ENCODE results near the gene PARD6B.
A peak's percentile ranks its signal among the peaks of the same experiment; 100 is the strongest.
"Not testable (repeated sequence)": the region's sequence is repeated elsewhere in the genome, so short reads cannot be mapped to it uniquely, and the experiment has no call there.

Gene PARD6B

DNA sequence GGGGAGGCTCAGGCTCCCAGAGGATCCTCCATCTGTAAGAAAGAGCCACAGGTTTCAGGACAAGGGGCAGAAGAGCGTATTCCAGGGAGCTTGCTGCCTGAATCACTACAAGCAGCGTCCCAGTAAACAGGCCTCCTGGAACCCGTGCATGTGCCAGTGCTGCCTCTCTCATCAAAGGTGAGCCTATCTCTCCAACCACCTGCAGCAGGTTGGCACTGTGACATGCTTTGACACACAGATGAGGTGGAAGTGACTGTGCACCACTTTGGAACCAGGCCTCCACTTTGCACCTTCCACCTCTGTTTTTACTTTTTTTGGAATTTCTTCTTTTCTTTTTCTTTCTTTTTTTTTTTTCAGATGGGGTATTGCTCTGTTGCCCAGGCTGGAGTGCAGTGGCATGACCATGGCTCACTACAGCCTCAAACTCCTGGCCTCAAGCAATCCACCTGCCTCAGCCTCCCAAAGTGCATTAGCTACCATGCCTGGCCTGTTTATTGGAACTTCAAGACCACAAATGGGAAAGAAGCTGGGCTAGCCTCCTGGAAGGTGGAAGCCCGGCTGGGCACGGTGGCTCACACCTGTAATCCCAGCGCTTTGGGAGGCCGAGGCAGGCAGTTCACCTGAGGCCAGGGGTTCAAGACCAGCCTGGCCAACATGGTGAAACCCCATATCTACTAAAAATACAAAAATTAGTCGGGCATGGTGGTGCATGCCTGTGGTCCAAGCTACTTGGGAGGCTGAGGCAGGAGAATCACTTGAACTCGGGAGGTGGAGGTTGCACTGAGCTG is 27.5 kb upstream of the PARD6B start:
- DNase-seq, result not testable (repeated sequence)

DNA sequence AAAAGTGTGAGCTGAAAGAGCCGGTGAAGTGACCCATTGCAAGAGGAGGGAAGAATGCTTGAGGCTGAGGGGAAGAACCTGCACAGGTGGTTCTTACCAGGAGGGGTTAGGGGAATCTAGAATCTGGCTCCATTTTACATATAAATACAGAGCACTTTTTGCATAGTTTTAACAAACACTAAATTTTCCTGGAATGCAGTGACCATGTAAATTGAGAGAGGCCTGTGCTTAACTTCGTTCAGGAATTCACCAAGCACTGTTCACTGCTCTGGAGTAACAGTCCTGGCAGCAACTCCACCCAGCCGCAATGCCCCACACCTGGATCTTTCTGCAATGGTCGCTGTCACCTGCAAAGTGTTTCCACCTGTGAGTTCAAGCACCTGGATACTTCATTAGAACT is 26.9 kb upstream of the PARD6B start:
- no peak for DNase-seq

DNA sequence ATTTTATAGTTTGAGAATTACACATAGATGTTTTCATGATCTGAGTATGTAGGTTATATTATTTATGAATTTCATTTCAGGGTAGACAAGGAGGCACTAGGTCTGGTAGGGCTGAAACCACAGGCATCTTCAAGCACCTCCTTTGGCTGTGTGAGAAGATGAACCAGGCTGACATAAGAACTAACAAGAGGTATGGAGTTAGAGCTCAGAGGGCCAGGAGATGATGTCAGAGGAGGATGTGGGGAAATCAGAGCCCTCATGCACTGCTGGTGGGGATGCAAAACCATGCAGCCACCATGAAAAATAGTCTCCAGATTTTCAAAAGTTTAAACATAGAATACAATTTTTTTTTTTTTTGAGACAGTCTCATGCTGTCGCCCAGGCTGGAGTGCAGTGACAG is 26.4 kb upstream of the PARD6B start:
- no peak for DNase-seq

DNA sequence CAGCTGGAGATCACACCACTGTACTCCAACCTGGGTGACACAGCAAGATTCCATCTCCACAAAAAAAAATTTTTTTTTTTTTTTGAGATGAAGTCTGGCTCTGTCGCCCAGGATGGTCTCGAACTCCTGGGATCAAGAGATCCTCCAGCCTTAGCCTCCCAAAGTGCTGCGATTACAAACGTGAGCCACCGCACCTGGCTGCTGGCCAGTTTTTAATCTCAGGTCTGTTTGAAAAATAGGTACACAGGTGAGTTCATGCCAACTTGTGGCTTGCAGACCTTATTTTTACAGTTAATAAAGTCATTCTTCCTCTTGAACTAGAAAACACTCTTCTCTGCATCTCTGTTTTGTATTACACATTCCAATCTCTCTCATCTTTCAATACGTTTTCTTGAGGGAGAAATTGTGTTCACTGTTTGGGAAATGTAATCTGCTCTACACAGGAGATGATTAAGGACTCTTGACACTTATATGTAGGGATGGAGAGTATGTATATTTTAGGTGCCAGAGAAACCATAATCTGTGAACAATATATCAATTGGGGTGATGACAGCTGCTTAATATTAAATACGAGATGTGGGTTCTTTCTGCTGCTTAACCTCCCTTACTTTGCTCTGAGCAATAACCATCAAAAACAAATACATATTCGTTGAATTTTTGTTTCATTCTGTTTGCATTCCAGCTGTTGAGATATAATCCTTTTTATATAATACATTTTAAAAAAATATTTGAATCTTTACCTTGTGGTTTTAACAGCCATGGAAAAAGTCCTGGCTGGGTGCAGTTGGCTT is 22.3 kb upstream of the PARD6B start:
- DNase-seq, result no peak

DNA sequence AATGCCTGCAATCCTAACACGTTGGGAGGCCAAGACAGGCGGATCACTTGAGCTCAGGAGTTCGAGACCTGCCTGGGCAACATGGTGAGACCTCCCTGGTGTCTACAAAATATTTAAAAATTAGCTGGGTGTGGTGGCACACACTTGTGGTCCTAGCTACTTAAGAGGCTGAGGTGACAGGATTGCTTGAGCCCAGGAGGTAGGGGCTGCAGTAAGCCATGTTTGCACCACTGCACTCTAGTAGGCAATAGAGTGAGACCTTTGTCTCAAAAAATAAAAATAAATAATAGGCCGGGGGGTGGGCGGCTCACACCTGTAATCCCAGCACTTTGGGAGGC is 21.8 kb upstream of the PARD6B start:
- DNase-seq, result no peak

DNA sequence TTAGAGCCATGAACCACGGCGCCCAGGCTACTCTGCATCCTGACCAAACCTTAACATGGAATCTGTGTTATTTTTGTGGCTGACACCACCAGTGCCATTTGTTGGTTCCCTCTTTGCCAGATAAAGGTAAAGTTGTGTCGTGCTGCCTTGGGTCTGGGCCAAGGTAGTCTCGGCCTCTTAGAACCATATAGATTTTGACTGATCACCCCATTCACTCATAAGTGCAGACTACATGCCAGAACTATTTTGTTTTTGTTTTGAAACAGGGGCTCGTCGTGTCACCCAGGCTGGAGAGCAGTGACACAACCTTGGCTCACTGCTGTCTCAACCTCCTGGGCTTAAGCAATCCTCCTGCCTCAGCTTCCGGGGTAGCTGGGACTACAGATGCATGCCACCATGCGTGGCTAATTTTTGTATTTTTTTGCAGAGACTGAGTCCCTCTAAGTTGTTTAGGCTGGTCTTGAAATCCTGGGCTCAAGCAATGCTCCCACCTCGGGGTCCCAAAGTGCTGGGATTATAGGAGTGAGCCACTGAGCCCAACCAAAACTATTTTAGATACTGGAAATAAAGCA is 20.8 kb upstream of the PARD6B start:
- no peak for DNase-seq

- DNase-seq, result no peak
Measured at GRCh38 chr20:50711113-50711825, 20.1 kb upstream of the PARD6B start.

DNA sequence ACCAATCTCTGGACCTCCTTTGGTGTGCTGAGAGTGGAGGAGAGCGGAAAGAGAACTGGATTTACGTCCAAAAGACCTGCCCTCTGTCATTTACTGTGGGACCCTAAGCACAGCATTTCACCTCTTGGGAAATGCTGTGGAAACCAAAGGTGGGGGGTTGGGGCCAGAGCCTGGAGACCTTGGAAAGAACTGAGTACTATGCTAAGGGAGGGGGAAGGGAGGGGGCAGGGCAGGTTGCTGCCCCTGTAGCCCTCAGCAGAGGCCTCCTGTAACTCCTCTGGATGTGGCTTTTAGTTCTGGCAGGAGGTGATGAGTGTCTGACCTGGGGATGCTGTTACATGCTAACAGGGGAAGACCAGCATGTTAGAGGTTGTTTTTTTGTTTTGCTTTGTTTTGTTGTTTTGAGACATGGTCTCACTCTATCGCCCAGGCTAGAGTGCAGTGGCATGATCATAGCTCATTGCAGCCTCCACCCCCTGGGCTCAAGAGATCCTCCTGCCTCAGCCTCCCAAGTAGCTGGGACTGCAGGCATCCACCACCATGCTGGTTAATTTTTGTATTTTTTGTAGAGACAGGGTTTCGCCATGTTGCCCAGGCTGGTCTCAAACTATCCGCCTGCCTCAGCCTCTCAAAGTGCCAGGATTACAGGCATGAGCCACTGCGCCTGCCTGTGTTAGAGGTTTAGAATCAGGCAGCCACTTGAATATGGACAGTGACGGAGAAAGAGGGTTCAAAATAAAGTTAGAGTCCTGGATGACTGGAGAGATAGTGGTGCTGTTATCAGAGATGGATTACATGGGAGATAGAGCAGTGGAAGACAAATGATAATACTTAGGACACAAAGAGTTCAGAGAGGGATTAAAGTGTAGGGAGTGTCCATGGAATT is 18.4 kb upstream of the PARD6B start:
- DNase-seq, result no peak

DNA sequence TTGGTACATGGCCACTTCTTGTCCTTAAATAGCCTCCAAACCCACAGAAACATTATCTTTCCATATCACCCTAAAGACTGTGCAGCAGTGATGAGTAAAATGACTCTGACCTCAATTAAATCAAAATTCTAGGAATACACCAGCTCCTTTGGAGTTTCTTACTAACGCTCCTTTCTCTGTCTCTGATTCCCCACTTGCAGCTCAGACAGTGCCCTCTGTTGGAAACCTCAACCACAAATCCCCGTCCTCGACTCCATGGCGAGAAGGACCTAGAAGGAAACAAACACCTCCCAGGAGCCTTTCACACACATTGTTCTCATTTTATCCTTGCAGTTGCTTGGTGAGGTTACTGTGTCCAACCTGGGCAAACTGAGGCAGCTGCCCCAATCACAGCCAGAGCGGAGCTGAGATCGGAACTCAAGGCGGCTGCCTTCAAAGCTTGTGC is 17.7 kb upstream of the PARD6B start:
- DNase-seq, result no peak

- not testable (repeated sequence) for DNase-seq
Measured at GRCh38 chr20:50714426-50714825, 17.0 kb upstream of the PARD6B start.

GRCh38 chr20:50715694-50716093 is 15.7 kb upstream of the PARD6B start:
- DNase-seq, result no peak

DNA sequence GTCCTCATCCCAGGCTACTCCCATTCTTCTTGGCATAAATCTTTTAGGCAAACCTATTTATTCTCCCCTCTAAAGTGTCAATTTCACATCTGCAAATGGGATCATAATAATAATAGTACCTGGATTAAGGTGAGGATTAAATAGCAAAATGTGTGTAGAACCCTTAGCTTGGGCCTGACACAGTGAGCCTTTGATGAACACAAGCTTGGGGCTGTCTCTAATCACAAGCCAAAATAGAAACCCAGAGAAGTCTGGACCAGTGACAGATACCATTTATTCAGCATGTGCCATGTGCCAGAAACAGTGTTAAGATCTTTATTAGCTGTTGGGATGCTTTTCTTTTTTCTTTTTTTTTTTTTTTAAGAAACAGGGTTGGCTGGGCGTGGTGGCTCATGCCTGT is 14.9 kb upstream of the PARD6B start:
- DNase-seq, result no peak

- DNase-seq, result no peak
Measured at GRCh38 chr20:50717312-50717711, 14.1 kb upstream of the PARD6B start.

DNA sequence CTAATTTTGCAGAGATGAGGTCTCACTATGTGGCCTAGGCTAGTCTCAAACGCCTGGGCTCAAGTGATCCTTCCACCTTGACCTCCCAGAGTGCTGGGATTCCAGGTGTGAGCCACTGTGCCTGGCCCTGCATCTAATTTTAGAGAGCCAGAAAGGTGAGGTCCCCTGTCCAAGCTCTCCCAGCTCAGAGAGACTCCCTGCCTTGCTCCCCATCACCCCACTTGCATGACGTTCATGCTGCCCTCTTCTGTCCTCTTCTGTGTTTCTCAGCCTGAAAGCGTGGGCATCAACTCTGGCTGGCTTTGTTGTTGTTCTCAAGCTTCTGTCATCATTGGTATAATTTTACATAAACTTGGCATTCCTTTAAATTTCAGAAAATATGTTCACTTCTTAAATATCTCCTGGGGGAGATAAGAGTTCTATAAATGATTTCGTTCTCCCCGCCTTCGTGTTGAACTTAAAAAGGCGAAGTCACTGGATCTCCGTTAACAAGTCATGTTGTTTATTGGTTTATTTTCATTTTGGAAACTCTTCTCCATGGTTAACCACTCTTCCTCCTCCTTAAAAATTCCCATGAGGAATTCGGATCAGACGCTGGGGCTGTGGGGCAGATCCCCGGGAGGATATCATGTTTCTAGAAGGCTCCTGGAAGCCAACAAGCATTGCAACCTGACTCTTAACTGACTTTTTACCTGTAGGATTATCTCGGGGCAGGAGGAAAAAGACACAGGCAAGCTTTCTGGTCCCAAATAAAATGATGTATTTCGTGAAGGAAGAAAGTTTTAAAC is 13.2 kb upstream of the PARD6B start:
- peak in 1 of 2 donors; percentile 18 for DNase-seq

DNA sequence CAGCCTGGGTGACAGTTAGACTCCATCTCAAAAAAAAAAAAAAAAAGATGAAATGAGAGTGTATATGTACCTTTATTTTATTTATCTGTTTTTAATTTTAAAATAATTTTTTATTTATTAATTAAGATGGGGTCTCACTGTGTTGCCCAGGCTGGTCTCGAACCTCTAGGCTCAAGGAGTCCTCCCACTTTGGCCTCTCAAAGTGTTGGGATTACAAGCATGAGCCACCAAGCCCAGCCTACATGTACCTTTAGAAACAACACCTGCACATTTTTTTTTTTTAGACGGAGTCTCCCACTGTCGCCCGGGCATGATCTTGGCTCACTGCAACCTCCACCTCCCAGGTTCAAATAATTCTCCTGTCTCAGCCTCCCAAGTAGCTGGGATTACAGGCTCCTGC is 12.1 kb upstream of the PARD6B start:
- DNase-seq, result no peak

DNA sequence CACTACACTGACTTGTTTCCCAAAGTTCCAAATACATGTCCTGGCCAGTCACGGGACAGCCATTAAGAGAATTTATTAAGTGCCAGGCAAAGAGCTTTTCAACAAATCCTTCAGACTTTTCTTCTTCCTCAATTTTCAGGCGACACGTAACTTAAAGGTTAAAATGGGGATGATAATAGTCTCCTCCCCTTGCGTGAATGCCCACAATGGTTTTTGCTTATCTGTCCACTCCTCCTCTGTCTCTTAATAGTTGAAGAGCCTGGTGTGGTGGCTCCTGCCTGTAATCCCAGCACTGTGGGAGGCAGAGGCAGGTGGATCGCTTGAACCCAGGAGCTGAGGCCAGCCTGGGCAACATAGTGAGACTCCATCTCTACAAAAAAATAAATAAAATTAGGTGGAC is 11.4 kb upstream of the PARD6B start:
- no peak for DNase-seq

DNA sequence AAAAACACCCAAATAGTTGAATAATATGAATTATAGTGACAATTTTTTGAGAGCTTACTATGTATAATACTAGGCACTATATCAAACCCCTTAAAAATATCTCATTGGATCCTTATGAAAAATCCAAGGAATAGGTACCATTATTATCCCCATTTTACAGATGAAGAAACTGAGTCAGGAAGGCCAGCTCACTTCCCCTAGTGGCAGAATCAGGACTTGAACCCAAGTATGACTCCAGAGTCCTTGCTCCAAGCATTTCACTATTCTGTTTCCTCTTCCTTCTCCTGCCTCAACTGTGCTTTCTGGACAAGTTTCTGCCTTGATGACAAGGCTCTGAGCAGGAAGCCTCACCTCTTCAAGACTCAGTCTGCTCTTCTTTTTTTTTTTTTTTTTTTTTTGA is 10.8 kb upstream of the PARD6B start:
- DNase-seq, result no peak

GRCh38 chr20:50721881-50722281 is 9.5 kb upstream of the PARD6B start:
- peak in 1 of 2 donors; percentile 22 for DNase-seq

- no peak for DNase-seq
Measured at GRCh38 chr20:50722424-50723155, 8.8 kb upstream of the PARD6B start.

GRCh38 chr20:50723672-50724071 is 7.7 kb upstream of the PARD6B start:
- DNase-seq, result no peak
